ENCODE results near the gene HCAR2. TPM values are rescaled to one million over a fixed set of nuclear protein-coding genes. Genes with fewer than 3 reads are reported as not detected.
"Not testable (repeated sequence)": the region's sequence is repeated elsewhere in the genome, so short reads cannot be mapped to it uniquely, and the experiment has no call there.

HCAR2 gene
- total RNA-seq, result not detected
- polyA plus RNA-seq, result not detected
- total RNA-seq, result 0 reads per million in 6 experiments

DNA sequence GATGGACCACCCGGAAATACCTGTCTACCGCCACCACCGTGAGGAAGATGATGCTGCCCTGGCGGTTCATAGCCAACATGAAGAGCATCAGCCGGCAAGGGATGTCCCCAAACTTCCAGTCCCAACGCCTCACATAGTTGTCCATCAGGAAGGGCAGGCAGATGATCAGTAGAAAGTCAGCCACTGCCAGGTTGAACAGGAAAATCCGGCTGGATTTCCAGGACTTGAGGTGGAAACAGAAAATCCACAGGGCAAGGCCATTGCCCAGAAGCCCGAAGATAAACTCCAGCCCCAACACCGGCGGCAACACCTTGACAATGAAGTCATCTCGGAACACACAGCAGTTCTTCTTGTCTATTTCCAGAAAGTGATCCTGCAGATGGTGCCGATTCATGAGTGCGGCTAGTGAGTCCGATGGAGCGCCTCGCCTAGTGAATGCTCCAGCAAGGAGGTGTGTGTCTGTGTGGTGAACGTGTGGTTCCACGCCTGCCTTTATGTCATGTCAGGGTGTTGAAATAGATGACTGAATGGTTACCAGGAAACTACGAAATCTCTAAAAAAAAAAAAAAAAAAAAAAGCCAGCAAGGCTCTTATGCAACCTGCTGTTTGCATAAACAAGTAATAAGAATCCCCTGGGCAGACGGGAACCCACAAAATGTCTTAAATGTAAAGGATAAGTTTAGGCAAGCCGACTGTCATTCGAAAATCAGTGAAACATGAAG is at the start of gene HCAR2:
TSS of gene HCAR2 (minus strand) at position 468 of the 722 bp plus-strand sequence. CDS start at position 394, 74 bp downstream.
- peak within 1 kb of the TSS in 1 of 10 donors; percentile 18 for H3K27ac Mint-ChIP-seq
- H3K4me3 Mint-ChIP-seq, POLR2A ChIA-PET, H3K36me3 Mint-ChIP-seq, H3K4me1 Mint-ChIP-seq, H3K27me3 Mint-ChIP-seq, ATAC-seq, H3K9me3 Mint-ChIP-seq, DNase-seq: not testable (repeated sequence)

DNA sequence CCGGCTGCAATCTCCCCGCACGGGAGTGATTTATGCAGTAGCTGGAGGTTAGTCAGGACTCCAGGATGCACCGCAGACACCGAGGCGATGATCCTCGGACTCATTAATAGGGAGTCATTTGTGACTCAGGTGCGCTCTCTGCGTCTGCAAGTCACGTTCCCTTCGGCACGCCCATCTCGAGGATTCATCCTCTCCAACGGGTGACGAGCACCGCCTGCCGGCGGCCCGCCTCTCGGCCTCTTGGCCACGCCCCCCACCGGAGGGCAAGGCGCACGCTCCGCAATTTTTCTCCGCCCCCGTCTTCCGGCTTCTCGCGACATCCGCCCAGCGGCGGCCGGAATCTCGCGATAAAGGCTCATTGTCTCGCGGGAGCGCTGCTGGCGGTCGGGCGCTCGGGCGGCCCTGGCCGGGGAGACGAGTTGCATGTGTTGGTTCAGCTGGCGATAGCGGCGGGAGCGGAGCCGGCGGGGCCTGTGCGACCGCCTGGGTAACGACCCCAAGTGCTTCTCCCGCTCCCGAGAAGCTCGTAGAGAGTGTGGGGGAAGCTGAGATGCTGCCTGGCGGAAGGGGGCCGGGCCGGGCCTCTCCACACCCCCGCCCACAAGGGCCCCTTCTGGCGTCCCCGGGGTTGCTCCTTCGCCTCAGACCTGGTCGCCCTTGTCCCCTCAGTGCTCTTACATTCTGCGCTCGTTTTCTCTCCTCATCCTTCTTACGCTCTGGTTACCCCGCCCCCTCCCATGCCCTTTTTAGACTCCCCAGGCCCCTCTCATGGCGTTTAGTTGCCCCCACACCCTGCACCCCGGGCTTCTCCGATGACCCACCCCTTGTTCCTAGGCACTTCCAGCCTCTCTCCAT is 49.5 kb upstream of the HCAR2 start, which contains the start of gene DENR:
TSS of gene DENR (plus strand) at position 361 of the 855 bp plus-strand sequence. CDS start 878 bp downstream, outside the sequence.
- peaks cover 1 to 42% (median 5%) of the 10 kb centered on the region in 3 donors for H3K36me3 Mint-ChIP-seq
- no peaks in the 10 kb centered on the region for H3K27me3 Mint-ChIP-seq
- DNase-seq (peak; percentile 98 to 100 (median 99)), ATAC-seq (peak; percentile 92 to 94)
- peak within 1 kb of the TSS; percentile 91 to 99 (median 96) for H3K27ac Mint-ChIP-seq
- H3K4me3 Mint-ChIP-seq, result peak within 1 kb of the TSS; percentile 87 to 98 (median 96)
- POLR2A ChIA-PET, result interaction anchor here (0.6 to 2.5 kb wide), 14 partner anchors 13 to 480 kb away, joined by 3 to 14 read pairs (median 5); partner anchors contain the start of genes HIP1R, KNTC1, MPHOSPH9 and RSRC2
- H3K9me3 Mint-ChIP-seq, result no peaks in the 10 kb centered on the region
- peaks cover 22 to 56% (median 51%) of the 10 kb centered on the region in 4 donors for H3K4me1 Mint-ChIP-seq

DNA sequence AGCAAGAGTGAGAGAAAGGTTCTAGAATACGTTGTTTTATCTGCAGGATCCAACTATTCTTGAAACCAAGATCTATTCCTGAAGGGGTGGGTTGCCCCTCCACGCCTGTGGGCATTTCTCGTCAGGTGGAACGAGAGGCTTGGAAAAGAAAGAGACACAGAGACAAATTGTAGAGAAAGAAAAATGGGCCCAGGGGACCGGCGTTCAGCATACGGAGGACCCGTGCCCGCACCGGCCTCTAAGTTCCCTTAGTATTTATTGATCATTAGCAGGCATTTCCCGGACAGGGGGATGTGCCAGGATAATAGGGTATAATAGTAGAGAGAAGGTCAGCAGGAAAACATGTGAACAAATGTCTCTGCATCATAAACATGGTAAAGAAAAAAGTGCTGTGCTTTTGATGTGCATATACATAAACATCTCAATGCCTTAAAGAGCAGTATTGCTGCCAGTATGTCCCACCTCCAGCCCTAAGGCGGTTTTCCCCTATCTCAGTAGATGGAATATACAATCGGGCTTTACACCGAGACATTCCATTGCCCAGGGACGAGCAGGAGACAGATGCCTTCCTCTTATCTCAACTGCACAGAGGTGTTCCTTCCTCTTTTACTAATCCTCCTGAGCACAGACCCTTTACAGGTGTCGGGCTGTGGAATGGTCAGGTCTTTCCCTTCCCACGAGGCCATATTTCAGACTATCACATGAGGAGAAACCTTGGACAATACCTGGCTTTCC is 47.8 kb upstream of the HCAR2 start:
- H3K9me3 Mint-ChIP-seq, DNase-seq, ATAC-seq, H3K27me3 Mint-ChIP-seq, POLR2A ChIA-PET: not testable (repeated sequence)
- H3K27ac Mint-ChIP-seq, result peak overlapping the region in 9 of 10 donors; percentile 83 to 99 (median 91)
- peaks cover 14 to 39% (median 36%) of the 10 kb centered on the region in 4 donors for H3K4me1 Mint-ChIP-seq
- H3K36me3 Mint-ChIP-seq, result peaks cover 0 to 24% (median 1%) of the 10 kb centered on the region in 3 donors
- peak overlapping the region in 9 of 10 donors; percentile 68 to 98 (median 96) for H3K4me3 Mint-ChIP-seq

DNA sequence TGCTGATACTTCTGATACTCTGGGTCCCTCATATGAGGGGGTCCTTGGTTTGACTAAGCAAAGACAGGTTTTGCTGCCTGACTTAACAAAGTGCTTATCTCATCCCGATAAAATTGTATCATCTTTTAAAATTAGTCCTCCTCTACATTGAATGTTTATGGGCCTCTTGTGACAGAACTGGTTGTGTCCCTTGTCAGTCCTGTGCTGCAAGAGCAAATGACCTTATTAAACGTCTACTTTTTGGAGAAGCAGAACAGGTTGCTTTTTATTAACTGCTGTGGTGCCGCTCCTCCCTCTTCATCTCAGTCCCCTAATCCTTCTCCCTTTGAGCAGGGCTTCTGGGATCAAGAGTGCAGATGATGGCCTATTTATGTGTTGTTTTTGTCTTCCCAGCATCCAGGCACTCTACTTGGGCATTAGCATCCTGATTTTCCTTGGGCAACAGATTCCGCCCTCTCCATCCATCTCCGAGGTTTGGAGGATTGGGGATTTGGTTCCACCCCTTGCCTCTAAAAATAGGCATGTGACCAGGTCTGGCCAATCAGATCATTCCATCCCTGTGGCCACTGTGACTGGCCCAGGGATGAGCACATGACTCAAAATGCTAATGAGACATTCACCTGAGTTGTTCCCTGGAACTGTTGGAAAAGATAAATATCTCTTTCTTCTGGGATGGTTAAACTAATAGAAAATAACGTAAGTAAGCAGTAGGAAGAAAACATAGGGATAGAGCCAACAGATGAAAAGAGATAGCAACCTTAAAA is 46.6 kb upstream of the HCAR2 start:
- Mint-ChIP-seq H3K4me3 (peak overlapping the region in 1 of 10 donors; percentile 56), H3K27ac (peak overlapping the region in 4 of 10 donors; percentile 13 to 58 (median 32)), H3K27me3 (no peaks in the 10 kb centered on the region), H3K9me3 (no peaks in the 10 kb centered on the region), H3K4me1 (peaks cover 10 to 30% (median 29%) of the 10 kb centered on the region in 4 donors), H3K36me3 (peaks cover 0 to 14% (median 1%) of the 10 kb centered on the region in 3 donors)
- ATAC-seq, result no peak
- POLR2A ChIA-PET, result no interaction called here
- DNase-seq, result no peak

DNA sequence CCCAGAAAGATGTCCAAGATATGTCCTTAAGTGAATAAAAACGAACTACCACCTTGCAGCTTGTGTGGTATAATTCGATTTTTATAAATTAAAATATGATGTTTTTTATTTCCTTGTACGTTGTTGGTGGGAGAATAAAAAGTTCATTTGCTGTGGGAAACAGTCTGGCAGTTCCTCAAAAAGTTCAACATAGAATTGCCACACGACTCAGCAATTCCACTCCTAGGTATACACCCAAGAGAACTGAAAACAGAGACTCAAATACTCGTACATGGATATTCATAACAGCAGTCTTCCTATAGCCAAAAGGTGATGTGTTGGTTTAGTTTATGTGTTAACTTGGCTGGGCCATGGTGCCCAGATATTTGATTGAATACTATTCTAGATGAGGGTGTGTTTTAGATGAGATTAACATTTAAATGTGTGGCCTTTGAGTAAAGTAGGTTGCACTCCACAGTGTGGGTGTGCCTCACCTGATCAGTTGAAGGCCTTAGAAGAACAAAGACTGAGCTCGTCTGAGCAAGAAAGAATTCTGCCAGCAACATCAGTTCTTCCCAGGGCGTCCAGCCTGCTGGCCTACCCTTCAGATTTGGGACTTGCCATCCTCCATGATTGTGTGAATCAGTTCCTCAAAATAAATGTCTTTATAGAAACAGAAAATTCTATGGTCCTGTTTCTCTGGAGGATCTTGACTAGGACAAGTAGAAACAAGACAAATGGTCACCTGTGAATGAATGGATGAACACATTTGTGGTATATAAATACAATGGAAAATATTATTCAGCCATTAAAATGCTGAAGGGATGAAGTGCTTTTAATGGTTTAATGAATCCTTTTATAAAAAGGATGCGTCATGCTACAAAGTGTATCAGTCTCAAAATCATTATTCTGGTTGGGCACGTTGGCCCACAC is 44.3 kb upstream of the HCAR2 start:
- POLR2A ChIA-PET, result no interaction called here
- Mint-ChIP-seq H3K27me3 (no peaks in the 10 kb centered on the region), H3K36me3 (no peaks in the 10 kb centered on the region), H3K4me1 (peaks cover 0 to 10% (median 8%) of the 10 kb centered on the region in 4 donors), H3K4me3 (no peak overlapping the region), H3K9me3 (no peaks in the 10 kb centered on the region), H3K27ac (no peak overlapping the region)
- ATAC-seq, result no peak
- DNase-seq, result no peak

DNA sequence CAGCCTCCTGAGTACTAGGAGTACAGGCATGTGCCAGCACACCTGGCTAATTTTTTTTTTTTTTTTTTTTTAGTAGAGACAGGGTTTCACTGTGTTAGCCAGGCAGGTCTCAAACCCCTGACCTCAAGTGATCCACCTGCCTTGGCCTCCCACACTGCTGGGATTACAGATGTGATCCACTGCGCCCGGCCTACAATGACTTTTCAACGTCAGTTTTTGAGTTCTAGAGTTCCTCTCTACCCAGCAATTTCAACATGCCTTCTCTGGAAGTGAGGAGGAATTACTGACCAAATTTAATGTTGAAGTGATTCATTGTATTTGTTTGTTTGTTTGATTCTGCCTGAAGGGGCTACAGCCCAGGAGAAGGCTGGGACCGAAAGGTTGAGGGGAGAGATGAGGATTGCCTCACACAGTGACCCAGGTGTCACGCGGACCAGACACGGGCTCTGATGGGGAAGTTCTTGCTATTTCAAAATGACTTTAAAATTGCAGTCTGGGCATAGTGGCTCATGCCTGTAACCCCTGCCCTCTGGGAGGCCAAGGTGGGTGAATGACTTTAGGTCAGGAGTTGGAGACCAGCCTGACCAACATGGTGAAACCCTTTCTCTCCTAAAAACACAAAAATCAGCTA is 40.9 kb upstream of the HCAR2 start:
- Mint-ChIP-seq H3K27me3 (no peaks in the 10 kb centered on the region), H3K4me3 (no peak overlapping the region), H3K9me3 (no peaks in the 10 kb centered on the region), H3K27ac (no peak overlapping the region), H3K36me3 (no peaks in the 10 kb centered on the region), H3K4me1 (no peaks in the 10 kb centered on the region)
- no peak for DNase-seq
- POLR2A ChIA-PET, result interaction anchor here (0.7 kb wide), 1 partner anchor 102 kb away, joined by 5 read pairs; no protein-coding TSS in a partner anchor
- ATAC-seq, result no peak

DNA sequence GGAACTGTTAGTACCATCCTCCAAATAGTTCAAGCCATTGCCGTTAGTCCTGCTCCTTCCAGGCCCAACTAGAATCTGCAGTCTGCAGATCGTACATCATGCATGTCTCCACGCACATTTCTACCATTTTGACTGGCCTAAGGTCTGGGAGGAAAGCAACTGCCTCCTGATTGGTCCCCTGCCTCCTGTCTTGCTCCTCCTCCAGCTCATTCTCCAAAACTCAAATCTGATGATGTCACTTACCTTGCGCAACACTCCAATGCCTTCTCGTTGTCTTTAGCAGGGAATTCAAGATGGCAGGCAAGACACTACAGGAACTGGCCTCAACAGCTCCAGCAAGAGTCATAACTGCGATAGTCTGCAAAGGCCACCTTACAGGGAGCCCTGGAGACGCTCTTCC is 37.2 kb upstream of the HCAR2 start:
- ATAC-seq (no peak), DNase-seq (no peak)
- H3K36me3 Mint-ChIP-seq, result no peaks in the 10 kb centered on the region
- no peak overlapping the region for H3K4me3 Mint-ChIP-seq
- POLR2A ChIA-PET, result no interaction called here
- no peaks in the 10 kb centered on the region for H3K9me3 Mint-ChIP-seq
- peaks cover 0 to 3% (median 0%) of the 10 kb centered on the region in 4 donors for H3K4me1 Mint-ChIP-seq
- H3K27ac Mint-ChIP-seq, result peak overlapping the region in 1 of 10 donors; percentile 66
- no peaks in the 10 kb centered on the region for H3K27me3 Mint-ChIP-seq

DNA sequence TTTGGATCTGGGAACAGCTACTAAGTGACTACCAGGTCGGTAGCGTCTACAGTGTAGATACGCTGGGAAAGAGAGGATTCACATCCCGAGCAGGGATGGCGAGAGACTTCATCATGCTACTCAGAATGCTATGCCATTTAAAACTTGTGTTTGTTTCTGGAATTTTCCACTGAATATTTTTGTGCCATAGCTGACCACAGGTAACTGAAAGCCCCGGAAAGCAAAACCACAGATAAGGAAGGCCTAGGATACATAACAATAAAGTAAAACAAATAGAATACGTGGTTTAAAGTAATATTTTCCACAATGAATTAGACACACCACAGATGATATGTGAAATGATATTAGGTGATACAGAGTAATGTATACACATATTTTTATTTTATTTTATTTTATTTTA is 35.4 kb upstream of the HCAR2 start:
- no peaks in the 10 kb centered on the region for H3K9me3 Mint-ChIP-seq
- H3K36me3 Mint-ChIP-seq, result no peaks in the 10 kb centered on the region
- no peak overlapping the region for H3K27ac Mint-ChIP-seq
- no peak overlapping the region for H3K4me3 Mint-ChIP-seq
- no peaks in the 10 kb centered on the region for H3K27me3 Mint-ChIP-seq
- POLR2A ChIA-PET, result no interaction called here
- peaks cover 0 to 9% (median 0%) of the 10 kb centered on the region in 4 donors for H3K4me1 Mint-ChIP-seq
- no peak for DNase-seq
- ATAC-seq, result no peak

DNA sequence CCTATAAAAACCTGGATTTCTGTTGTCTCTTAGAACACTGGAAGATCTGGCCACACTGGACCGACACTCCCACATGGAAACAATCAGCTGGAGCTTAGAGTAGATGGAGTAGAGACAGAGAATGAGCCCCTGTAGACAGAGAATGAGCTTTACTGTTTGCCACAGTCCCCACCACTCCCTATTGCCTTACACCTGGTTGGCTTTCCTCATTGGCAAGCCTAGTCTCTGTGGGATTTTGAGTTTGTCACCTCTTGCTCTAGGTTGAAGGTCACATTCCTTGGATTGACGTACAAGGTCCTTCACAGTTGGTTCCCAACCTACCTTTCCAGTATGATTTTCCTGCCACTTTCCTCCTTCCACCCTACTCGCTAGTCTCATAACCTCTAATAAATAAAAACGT is 29.5 kb upstream of the HCAR2 start:
- ATAC-seq (no peak), DNase-seq (no peak)
- POLR2A ChIA-PET, result interaction anchor here (0.5 to 0.6 kb wide), 2 partner anchors 85 to 184 kb away, joined by 3 to 6 read pairs; no protein-coding TSS in a partner anchor
- peak overlapping the region in 4 of 10 donors; percentile 2 to 63 (median 32) for H3K27ac Mint-ChIP-seq
- peaks cover 0 to 3% (median 0%) of the 10 kb centered on the region in 9 donors for H3K9me3 Mint-ChIP-seq
- peaks cover 6 to 23% (median 9%) of the 10 kb centered on the region in 4 donors for H3K4me1 Mint-ChIP-seq
- peaks cover 0 to 3% (median 0%) of the 10 kb centered on the region in 5 donors for H3K27me3 Mint-ChIP-seq
- H3K4me3 Mint-ChIP-seq, result no peak overlapping the region
- H3K36me3 Mint-ChIP-seq, result no peaks in the 10 kb centered on the region

DNA sequence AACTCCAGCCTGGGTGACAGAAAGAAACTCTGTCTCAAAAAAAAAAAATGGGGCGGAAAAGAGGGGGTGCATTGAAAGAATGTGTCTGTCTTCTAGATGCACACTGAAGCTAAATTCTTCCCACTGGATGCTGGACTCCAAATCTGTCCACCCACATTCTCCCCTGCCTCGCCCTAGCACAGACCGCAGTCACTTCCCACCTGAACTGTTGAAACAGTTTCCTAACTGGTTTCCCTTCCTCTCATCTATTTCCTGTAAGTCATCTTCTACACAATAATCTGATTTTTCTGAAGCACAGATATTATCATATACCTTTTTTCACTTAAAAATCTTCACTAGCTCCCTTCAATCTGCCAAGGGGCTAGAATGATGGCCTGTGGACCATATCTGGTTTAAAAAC is 29.0 kb upstream of the HCAR2 start:
- POLR2A ChIA-PET, result no interaction called here
- Mint-ChIP-seq H3K4me1 (peaks cover 6 to 23% (median 9%) of the 10 kb centered on the region in 4 donors), H3K36me3 (no peaks in the 10 kb centered on the region), H3K4me3 (peak overlapping the region in 1 of 10 donors; percentile 22), H3K27ac (peak overlapping the region in 5 of 10 donors; percentile 2 to 63 (median 18)), H3K9me3 (peaks cover 0 to 3% (median 0%) of the 10 kb centered on the region in 9 donors), H3K27me3 (peaks cover 0 to 3% (median 0%) of the 10 kb centered on the region in 5 donors)
- DNase-seq, result no peak
- no peak for ATAC-seq

Data from naive thymus-derived CD8-positive, alpha-beta T cell (primary cell).